KG1 (cell line): ENCODE measurements around the gene TOP2B.

ENCODE experiments used
- DNase-seq: peaks from one replicate; lab custom pipeline; 2025; lab: John Stamatoyannopoulos, UW

The TOP2B gene

GRCh38 chr3:25583343-25583742 is 81.4 kb downstream of the TOP2B start:
- no peak for DNase-seq

GRCh38 chr3:25582242-25582641 is 82.5 kb downstream of the TOP2B start:
- no peak for DNase-seq

- DNase-seq: no peak
These were observed 82.9 kb downstream of the TOP2B start for GRCh38 chr3:25581823-25582222.

GRCh38 chr3:25581335-25581734 is 83.4 kb downstream of the TOP2B start:
- no peak for DNase-seq

GRCh38 chr3:25580534-25580933 is 84.2 kb downstream of the TOP2B start:
- DNase-seq: no peak

GRCh38 chr3:25578059-25578458 is 86.6 kb downstream of the TOP2B start:
- no peak for DNase-seq

- DNase-seq: no peak
These were observed 87.8 kb downstream of the TOP2B start for GRCh38 chr3:25576831-25577454.

- no peak for DNase-seq
These were observed 88.6 kb downstream of the TOP2B start for GRCh38 chr3:25576146-25576545.

- DNase-seq: no peak
These were observed 89.7 kb downstream of the TOP2B start for GRCh38 chr3:25575001-25575400.

GRCh38 chr3:25574172-25574765 is 90.4 kb downstream of the TOP2B start:
- no peak for DNase-seq

- DNase-seq: no peak
These were observed 91.1 kb downstream of the TOP2B start for GRCh38 chr3:25573386-25574171.

- no peak for DNase-seq
These were observed 91.8 kb downstream of the TOP2B start for GRCh38 chr3:25572919-25573385.

- no peak for DNase-seq
These were observed 92.4 kb downstream of the TOP2B start for GRCh38 chr3:25572336-25572735.

GRCh38 chr3:25571285-25571684 is 93.4 kb downstream of the TOP2B start:
- DNase-seq: no peak

- no peak for DNase-seq
These were observed 96.1 kb downstream of the TOP2B start for GRCh38 chr3:25568525-25569078.

GRCh38 chr3:25567806-25568524 is 96.7 kb downstream of the TOP2B start:
- no peak for DNase-seq

GRCh38 chr3:25567388-25567787 is 97.3 kb downstream of the TOP2B start:
- no peak for DNase-seq

- no peak for DNase-seq
These were observed 98.3 kb downstream of the TOP2B start for GRCh38 chr3:25566358-25566920.

GRCh38 chr3:25565807-25566206 is 98.9 kb downstream of the TOP2B start:
- DNase-seq: no peak

- DNase-seq: no peak
These were observed 100.6 kb downstream of the TOP2B start for GRCh38 chr3:25564075-25564474.

- no peak for DNase-seq
These were observed 101.1 kb downstream of the TOP2B start for GRCh38 chr3:25563601-25564000.

GRCh38 chr3:25558796-25559195 is 105.9 kb downstream of the TOP2B start:
- DNase-seq: no peak
